KMS-11 (cell line): ENCODE measurements around the gene FDXACB1.

Source experiments
- H2AFZ ChIP-seq: fragments of 200-600 bp; sonication (generic); 2 replicates; pipeline ENCODE4 v1.6.1; 2016; ENCODE audit warnings: antibody characterized with exemption, mixed run types, low read depth
- H3K27ac ChIP-seq: fragments of 200-600 bp; sonication (generic); 2 replicates; pipeline ENCODE4 v1.6.1; 2016; ENCODE audit warnings: mild to moderate bottlenecking, mixed run types
- H3K27me3 ChIP-seq: fragments of 200-600 bp; sonication (generic); 2 replicates; pipeline ENCODE4 v1.6.1; 2017; ENCODE audit warnings: mild to moderate bottlenecking, low read depth, mixed run types, moderate library complexity; ENCODE audit not compliant: insufficient read depth
- H3K36me3 ChIP-seq: fragments of 200-600 bp; sonication (generic); 2 replicates; pipeline ENCODE4 v1.6.1; 2017; ENCODE audit warnings: mild to moderate bottlenecking, mixed run types; ENCODE audit not compliant: insufficient read depth
- H3K4me1 ChIP-seq: fragments of 200-600 bp; sonication (generic); 2 replicates; pipeline ENCODE4 v1.6.1; 2016; ENCODE audit warnings: mild to moderate bottlenecking, low read depth, mixed run types; ENCODE audit not compliant: poor library complexity, severe bottlenecking
- H3K4me2 ChIP-seq: fragments of 200-600 bp; sonication (generic); 2 replicates; pipeline ENCODE4 v1.7.0; 2016; ENCODE audit warnings: mild to moderate bottlenecking, mixed run types
- H3K4me3 ChIP-seq: fragments of 200-600 bp; sonication (generic); IDR thresholded peaks from 2 replicates; pipeline ENCODE4 v1.6.1; 2017; ENCODE audit warnings: low read depth, low read length, mixed read lengths; ENCODE audit not compliant: insufficient read depth
- H3K79me2 ChIP-seq: fragments of 200-600 bp; sonication (generic); 2 replicates; pipeline ENCODE4 v1.6.1; 2016; ENCODE audit warnings: low read depth, mixed run types; ENCODE audit not compliant: insufficient read depth
- H3K9ac ChIP-seq: fragments of 200-600 bp; sonication (generic); 2 replicates; pipeline ENCODE4 v1.6.1; 2016; ENCODE audit warnings: mild to moderate bottlenecking, mixed run types
- H4K20me1 ChIP-seq: fragments of 200-600 bp; sonication (generic); 2 replicates; pipeline ENCODE4 v1.6.1; 2016; ENCODE audit warnings: mild to moderate bottlenecking, mixed run types; ENCODE audit not compliant: insufficient read depth
- TF ChIP-seq, protein P1 (sequence below): fragments of 200-600 bp; sonication (generic); conservative IDR thresholded peaks from 2 replicates; pipeline ENCODE4 v1.6.1; 2017; ENCODE audit warnings: low read depth, mild to moderate bottlenecking, antibody characterized with exemption, low read length, moderate library complexity, mixed read lengths

The FDXACB1 gene, protein sequence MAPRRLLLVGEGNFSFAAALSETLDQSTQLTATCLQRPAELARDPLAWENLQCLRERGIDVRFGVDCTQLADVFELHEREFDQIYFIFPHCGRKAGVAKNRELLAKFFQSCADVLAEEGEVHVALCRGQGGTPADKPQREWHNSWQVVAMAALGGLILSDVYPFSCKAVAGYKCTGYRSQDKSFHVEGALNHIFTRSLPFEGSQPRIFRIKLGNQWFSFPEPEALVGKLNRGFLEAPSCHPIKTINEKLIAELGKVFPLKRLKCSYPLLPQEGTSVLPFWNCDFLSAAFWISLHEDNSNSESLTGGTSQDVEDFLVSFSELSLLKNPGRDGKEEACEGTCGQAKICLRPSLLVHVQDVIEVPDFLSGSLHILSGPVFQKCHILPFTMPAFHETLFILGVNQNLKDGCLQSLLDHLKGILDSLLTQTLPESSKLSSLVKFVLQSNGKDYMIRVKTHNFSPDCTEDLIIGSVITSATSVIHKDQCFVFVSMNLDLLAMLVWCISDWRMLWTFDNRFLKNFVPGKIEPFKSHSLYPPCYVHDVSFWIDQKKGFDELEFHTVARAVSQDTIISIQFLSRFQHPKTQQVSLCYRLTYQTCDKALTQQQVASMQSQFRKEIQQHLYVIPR

DNA sequence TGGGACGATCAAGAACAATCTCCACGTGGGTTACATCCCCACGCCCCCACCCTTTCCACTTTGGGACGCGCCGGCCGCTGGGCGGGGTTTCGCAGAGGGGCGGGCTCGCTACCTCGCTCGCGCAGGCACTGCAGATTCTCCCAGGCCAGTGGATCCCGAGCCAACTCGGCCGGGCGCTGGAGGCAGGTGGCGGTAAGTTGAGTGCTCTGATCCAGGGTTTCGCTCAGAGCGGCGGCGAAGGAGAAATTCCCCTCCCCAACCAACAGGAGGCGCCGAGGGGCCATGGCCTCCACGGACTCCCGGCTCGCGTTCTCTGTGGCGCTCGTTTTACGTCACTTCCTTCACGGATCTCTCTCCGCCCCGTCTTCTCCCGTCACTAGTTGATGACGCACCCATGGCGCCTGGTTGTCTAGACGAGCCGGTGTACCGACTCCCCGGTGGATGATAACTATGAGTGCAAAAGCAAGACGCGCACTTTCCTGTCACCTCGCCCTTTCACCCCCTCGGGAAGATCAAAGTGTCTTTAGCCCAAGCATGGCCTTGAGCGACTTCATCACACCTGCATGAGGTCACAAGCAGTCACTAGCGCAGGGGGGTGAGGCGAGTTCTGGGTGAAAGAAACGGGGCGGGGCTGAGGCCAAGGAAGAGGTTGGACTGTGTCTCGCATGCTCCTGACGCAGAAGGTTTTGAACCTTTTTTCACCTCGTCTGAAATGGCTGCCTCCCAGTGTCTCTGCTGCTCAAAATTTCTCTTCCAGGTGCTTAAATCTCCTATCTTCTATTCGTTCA lies at the start of gene FDXACB1, which contains the start of gene CFAP68:
FDXACB1 (minus strand) TSS at position 317 of the 788 bp plus-strand sequence; CDS start at position 284, 33 bp downstream.
CFAP68 (plus strand) TSS at position 693 of the 788 bp plus-strand sequence; CDS start at position 713, 20 bp downstream.
- H3K36me3 ChIP-seq: no peaks in the 10 kb centered on the region
- no peaks in the 10 kb centered on the region for H3K27me3 ChIP-seq
- no peaks in the 10 kb centered on the region for H3K79me2 ChIP-seq
- H3K4me2 ChIP-seq: peak within 1 kb of the TSS; percentile 100
- TF ChIP-seq, protein P1, sequence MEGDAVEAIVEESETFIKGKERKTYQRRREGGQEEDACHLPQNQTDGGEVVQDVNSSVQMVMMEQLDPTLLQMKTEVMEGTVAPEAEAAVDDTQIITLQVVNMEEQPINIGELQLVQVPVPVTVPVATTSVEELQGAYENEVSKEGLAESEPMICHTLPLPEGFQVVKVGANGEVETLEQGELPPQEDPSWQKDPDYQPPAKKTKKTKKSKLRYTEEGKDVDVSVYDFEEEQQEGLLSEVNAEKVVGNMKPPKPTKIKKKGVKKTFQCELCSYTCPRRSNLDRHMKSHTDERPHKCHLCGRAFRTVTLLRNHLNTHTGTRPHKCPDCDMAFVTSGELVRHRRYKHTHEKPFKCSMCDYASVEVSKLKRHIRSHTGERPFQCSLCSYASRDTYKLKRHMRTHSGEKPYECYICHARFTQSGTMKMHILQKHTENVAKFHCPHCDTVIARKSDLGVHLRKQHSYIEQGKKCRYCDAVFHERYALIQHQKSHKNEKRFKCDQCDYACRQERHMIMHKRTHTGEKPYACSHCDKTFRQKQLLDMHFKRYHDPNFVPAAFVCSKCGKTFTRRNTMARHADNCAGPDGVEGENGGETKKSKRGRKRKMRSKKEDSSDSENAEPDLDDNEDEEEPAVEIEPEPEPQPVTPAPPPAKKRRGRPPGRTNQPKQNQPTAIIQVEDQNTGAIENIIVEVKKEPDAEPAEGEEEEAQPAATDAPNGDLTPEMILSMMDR: peak; percentile 80
- no peaks in the 10 kb centered on the region for H3K4me1 ChIP-seq
- H4K20me1 ChIP-seq: no peaks in the 10 kb centered on the region
- H3K27ac ChIP-seq: peak within 1 kb of the TSS; percentile 94
- no peak within 1 kb of the TSS for H3K4me3 ChIP-seq
- H2AFZ ChIP-seq: peak within 1 kb of the TSS; percentile 86
- H3K9ac ChIP-seq: peak within 1 kb of the TSS; percentile 87

DNA sequence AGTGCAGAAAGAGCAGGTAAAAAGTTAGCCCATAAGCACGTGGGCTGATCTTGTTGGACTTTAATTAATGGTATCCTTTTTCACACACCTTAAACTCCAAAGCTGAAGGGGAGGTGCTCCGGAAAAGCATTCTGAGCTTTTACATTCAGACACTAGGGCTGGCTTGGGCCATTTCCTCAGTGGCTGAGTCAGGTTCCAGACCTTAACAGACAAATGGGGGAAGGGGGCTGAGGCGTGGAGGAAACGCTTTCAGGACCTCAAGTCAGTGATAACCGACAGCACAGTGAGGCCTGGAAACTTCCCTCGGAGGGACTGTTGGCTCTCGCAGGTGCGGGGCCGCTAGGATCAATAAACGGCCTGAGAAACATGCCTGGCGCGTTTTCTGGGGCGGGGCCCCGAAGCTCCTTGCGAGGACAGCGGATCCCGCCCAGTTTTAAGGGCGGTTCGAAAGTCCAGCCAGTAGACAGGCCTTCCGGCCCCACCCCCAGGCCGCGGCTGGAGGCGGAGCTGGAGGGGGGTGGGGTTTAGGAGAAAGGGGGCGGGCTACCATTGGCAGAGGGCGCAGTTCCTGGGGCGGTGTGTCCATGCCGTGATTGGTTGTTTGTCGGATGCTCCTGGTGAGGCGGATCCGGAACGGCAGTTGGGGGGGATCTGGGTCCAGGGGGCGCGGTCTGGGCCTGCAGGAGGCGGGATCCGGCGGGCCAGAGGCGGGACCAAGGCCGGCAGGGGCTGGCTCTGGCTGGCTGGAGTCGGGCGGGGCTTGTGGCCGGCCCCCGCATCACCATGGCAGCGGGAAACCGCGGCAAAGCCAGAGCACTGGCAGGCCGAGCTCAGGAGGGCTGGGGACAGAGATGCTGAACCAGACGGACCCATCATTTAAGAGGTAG lies 47.8 kb upstream of the FDXACB1 start:
- Histone ChIP-seq H3K27ac (peak overlapping the region; percentile 91), H3K27me3 (no peaks in the 10 kb centered on the region), H3K36me3 (no peaks in the 10 kb centered on the region), H3K9ac (peak overlapping the region; percentile 66), H4K20me1 (no peaks in the 10 kb centered on the region), H3K4me2 (peak overlapping the region; percentile 71), H3K4me1 (peaks cover 20% of the 10 kb centered on the region), H3K4me3 (no peak overlapping the region), H2AFZ (peak overlapping the region; percentile 87), H3K79me2 (no peaks in the 10 kb centered on the region)
- TF ChIP-seq, protein P1: no peak

DNA sequence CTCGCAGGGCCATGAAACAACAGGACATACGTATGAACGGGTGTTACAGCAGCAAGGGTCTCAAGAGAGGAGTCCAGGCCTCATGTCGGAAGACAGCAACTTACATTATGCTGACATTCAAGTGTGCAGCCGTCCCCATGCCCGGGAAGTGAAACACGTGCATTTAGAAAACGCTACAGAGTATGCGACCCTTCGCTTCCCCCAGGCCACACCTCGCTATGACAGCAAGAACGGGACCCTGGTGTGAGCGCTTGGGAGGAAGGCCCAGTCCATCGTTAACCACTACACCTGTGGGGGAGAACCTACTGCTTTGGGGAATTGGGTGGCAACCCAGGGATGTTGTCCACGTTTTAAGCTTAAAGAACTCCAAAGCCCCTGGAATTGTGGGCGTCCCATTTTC lies 47.0 kb upstream of the FDXACB1 start:
- H3K4me2 ChIP-seq: peak overlapping the region; percentile 71
- H3K27ac ChIP-seq: peak overlapping the region; percentile 91
- no peaks in the 10 kb centered on the region for H3K79me2 ChIP-seq
- peak overlapping the region; percentile 69 for H2AFZ ChIP-seq
- peaks cover 16% of the 10 kb centered on the region for H3K4me1 ChIP-seq
- H4K20me1 ChIP-seq: no peaks in the 10 kb centered on the region
- no peaks in the 10 kb centered on the region for H3K27me3 ChIP-seq
- no peaks in the 10 kb centered on the region for H3K36me3 ChIP-seq
- H3K4me3 ChIP-seq: no peak overlapping the region
- TF ChIP-seq, protein P1: no peak
- H3K9ac ChIP-seq: peak overlapping the region; percentile 66
